HG03045 (cell line): ENCODE measurements around the gene MIS18BP1.
"Not testable (repeated sequence)": the region's sequence is repeated elsewhere in the genome, so short reads cannot be mapped to it uniquely, and the experiment has no call there.

Experiments used
- ATAC-seq: cut with Tn5 transposase; IDR thresholded peaks from one replicate; pipeline ENCODE4 v1.9.1; 2021; ENCODE audit warnings: mild to moderate bottlenecking, moderate library complexity; ENCODE audit not compliant: unreplicated experiment

Gene MIS18BP1

DNA sequence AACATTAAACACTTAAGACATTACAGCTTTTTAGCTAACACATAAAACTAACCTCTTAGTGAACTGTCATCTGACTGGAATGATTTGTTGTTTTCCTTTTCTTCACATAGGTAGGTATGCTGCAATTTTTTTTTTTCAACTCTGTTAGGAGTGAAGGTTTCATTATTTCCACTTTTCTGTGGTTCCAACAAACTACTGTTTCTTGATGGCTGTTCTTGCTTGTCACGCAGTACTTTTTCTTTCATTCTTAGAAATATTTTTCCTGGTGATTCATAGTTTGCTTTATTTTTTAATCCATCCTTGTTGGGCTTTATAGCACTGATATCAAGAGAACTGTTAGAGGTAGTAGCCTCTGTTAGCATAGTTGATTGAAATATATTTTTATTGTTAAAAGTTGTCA, 6.3 kb downstream of the MIS18BP1 start:
- no peak for ATAC-seq

DNA sequence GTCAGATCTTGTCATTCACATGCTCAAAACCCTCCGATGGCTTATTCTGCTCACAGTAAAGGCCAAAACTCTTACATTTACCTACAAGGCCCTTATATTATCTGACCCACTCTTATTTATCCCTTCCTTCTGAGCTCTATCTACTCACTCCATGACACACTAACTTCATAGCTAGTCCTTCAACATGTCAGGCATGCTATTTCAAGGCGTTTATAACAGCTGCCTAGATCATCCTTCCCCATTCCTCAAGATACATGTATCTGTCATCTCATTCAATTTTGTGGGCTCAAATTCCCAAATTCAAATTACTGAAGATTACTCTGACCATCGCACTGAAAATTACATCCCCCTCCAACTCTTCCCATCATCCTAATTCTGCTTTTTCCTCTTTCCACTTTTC, 6.9 kb downstream of the MIS18BP1 start:
- no peak for ATAC-seq

DNA sequence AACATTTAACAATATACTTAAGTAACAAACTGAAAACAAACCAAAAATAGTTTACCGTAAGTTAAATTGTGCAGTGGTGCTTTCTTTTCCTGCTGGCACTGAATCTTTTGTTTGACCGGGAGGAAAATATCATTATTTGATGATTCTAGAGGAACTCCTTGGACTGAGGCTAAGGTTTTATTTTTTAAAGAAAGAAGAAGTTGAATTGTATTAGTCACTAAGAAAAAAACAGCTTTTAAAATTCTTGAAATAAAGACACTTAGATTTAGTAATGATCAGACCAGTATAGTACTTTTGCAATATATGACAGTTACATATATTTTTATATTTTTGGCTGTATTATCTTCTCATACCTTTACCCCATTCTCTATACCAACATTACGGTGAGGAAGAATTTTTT, 10.3 kb downstream of the MIS18BP1 start:
- ATAC-seq, result no peak

DNA sequence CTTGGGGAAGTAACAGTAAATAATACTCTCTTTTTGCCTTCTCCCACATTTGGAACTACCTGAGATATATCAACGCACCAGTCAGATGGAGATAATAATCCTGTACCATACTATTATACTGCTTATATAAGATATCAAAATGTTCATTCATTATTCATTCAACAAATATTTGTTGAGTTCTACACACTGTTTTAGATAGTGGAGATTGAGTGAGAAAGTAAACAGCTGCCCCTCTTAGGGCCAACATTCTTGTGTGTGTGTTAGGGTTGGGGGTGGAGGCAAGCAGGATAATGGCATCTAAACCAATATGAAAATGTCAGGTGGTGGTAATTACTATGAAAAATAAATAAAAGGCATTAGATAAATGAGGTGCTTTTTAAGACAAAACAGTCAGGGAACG, 14.0 kb downstream of the MIS18BP1 start:
- no peak for ATAC-seq

DNA sequence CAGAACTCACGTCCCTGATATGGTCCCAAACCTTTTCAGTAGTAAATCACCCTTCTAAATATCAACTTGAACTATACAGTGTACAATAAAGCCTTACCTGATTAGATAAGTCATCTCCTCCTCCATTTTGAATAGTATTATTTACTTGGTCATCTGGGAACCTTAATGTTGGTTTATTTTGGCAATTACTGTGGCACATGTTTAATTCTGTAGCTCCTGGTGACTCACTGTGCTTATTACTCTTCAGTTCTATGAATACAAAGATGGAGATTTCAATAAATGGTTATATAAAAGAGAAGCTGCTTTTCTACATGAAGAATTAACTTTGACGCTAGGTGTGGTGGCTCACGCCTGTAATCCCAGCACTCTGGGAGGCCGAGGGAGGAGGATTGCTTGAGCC, 25.4 kb downstream of the MIS18BP1 start:
- no peak for ATAC-seq

DNA sequence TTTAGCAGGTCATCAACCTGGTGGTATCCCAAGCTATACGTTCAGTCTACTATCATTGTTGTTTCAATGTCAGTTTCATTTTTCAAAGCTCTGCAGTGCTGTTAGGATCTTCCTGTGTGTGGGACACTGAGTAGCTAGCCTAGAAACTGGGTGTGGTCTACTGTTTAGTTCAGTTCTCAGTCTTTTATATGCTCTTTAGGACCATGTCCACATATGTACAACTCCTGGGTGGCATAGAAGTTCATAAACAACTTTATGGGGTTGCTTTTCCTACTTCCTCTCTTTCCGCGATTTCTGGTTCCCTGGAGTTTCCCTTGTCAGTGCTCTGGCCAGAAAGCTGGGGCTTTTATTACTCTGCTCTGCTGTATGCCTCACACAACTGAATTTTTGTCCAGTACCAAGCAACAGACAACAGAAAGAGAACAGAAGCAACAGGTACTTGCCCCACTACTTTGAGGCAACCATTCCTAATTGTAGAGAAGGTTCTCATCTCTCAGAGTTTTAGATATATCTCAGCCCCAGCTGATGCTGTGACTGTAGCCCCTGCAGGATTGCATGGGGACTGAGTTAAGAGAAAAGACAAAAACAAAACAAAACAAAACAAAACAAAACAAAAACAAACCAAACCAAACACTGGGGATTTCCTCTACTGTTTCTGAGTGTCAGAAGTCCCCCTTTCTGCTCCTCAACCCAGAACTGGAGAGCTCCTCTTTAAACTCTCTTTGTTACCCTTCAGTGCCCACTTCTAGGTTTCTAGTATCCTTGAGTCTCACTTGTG, 30.3 kb downstream of the MIS18BP1 start:
- peak; percentile 50 for ATAC-seq

DNA sequence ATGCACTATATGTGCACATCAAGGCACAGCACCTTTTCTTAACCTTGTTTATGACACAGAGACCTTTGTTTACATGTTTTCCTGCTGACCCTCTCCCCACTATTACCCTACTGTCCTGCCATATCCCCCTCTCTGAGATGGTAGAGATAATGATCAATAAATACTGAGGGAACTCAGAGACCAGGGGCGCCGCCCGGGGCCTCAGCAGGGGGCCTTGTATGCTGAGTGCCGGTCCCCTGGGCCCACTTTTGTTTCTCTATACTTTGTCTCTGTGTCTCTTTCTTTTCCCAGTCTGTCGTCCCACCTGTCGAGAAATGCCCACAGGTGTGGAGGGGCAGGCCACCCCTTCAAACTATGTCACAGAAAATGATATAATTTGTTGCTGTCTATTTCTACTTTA, 38.7 kb downstream of the MIS18BP1 start:
- ATAC-seq, result not testable (repeated sequence)

DNA sequence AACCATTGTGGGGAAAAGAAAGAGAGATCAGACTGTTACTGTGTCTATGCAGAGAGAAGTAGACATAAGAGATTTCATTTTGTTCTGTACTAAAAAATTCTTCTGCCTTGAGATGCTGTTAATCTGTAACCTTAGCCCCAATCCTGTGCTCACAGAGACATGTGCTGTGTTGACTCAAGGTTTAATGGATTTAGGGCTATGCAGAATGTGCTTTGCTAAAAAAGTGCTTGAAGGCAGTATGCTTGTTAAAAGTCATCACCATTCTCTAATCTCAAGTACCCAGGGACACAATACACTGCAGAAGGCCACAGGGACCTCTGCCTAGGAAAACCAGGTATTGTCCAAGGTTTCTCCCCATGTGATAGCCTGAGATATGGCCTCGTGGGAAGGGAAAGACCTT, 39.3 kb downstream of the MIS18BP1 start:
- not testable (repeated sequence) for ATAC-seq

DNA sequence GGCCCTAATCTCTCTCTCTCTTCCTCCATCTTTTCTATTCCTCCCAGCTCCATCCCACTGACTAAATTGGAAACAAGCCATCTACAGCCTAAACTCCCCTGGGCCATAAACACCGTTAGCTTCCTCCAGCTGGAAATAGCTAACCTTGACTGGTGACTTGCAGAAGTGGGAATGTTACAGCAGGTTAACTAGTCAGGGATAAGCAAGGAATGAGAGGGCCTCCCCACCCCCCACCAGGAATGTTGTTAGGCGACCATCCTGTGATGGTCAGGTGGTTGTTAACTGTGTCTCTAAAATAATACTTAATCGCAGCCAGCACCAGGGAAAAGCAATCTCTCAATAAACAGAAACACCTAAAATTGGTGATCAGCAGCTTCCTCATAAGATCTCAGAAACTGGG, 40.8 kb downstream of the MIS18BP1 start:
- no peak for ATAC-seq

DNA sequence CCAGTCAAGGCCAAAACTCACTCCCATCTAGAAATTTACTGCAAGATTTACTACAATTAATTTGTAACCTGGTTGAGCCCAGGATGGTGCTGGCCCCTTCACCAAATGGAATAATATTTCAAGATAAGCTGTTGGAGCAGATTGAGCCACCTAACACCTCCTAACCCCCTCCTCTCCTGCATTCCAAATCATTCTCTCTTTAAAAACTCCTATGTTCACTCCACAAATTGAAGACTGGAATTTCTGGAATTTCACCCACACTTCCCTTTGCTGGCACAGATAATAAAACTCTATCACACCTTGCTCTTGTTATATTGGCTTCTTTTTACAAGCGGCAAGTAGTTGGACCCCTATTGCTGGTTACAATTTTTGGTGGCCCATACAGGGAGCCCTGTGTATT, 41.7 kb downstream of the MIS18BP1 start:
- no peak for ATAC-seq

DNA sequence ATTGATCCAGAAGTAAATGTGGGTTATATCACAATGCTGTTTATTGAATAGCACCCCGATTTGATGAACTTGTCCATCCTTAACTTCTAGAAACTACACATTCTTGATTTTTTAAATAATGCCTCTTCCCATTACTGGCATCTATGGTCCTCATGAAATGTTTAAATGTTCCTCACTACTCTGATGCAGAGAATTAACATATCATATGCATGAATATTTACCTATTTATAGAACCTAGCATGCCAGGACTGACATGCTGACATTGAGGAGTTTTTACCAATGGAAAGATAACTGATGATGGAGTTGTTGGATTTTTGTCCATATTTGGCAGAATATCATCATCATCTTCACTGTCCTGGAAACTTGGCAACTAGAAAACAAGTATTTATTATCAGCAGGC, 42.8 kb downstream of the MIS18BP1 start:
- ATAC-seq, result no peak

DNA sequence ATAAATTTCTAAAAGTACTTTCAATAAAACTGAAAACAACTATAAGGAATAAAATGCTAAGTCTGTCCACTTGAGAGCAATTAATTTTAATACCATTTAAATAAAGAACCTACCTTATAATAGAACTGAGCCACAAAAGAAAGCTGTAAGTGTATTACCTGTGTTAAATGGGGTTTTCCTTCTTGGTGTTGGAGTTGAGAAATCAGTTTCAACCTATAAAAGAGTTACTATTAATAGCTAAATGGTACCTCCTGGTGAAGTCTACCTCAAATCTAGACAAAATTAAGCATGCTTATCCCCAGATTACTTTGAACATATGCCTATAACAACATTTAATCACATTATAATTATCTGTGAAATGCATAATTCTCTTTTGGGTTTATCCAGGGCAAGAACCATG, 48.8 kb downstream of the MIS18BP1 start:
- no peak for ATAC-seq

DNA sequence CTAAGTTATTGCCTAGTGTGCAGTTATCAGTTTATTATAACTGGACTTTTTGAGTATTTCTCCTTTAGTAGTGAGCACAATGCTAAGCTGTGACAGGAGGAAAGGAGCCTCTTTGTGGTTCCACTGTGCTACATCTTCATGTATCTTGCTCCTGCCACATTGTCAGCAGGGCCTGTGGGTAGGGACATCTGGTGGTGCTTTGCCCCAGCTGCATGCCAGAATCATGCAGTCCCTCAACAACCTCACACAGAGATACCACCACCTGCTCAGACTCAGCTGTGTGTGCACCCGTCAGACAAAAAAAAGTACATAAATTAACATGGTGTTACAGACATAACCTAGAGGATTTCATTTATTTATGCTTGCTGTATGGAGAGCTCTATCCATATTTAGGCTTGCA, 51.1 kb downstream of the MIS18BP1 start:
- no peak for ATAC-seq

DNA sequence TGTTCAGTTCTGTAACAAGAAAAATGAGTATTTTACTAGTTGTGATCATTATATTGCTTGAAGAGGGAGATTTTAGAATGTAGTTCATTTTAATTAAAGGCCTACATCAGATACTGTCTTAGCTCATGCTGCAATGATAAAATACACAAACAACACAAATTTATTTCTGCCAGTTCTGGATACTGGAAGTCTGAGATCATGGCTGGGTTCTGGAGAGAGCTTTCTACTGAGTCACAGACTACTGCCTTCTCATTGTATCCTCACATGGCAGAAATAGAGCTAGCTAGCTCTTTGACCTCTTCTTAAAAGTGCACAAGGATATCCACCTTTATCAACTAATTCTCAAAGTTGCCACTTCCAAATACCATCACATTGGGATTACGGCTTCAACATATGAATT, 53.8 kb downstream of the MIS18BP1 start:
- ATAC-seq, result no peak

DNA sequence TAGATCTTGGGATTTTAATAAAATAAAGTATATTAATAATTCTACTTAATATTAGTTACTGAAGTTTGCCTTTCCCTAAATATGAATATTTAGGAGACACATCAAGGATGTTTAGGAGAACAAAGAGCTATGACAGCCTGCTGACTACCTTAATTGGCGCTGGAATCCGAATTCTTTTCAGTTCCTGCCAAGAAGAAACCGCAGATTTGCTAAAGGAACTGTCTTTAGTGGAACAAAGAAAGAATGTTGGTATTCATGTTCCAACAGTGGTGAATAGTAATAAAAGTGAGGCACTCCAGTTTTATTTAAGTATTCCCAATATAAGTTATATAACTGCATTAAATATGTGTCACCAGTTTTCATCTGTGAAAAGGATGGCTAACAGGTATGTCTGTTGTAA, 54.5 kb downstream of the MIS18BP1 start:
- ATAC-seq, result no peak

DNA sequence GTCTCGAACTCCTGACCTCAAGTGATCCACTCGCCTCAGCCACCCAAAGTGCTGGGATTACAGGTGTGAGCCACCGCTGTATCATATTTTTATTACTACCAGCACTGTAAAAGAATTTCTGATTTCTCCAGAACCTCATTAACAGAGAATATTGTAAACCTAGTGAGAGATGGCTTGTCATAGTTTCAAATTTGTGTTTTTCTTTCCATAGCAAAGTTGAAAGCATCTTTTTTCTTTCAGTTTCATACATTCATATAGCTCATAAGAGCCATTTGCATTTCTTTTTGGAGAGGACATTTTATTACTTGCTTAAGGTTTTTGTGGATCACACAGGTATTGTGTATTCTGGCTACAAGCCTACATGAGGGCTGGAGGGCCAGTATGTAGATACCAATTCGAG, 58.0 kb downstream of the MIS18BP1 start:
- ATAC-seq, result no peak

DNA sequence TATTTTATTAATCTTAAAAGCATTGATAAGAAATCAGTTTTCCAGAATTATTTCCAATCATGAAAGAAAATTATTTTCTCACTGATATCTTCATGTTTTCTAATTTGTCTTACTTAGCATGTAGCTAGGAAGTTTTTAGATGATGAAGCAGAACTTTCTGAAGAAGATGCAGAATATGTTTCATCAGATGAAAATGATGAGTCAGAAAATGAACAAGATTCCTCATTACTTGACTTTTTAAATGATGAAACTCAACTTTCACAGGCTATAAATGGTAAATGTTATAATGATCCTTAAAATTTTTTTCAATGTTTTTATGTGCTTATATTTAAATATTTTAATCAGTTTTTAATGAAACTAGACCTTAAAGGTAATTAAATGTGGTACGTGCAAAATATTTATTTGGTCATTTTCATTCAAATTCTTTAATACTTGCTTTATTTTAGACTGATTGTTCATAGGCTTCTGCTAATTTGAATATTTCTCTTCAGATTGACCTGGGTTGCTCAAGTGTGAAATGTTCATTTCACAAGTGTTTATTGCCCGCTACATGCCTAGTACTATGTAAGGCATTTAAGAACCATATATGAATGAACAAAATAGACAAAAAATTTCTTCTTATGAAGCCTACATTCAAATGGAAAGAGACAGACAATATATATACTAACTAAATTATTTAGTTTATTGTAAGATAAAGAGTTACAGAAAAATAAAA, 67.7 kb downstream of the MIS18BP1 start:
- no peak for ATAC-seq

DNA sequence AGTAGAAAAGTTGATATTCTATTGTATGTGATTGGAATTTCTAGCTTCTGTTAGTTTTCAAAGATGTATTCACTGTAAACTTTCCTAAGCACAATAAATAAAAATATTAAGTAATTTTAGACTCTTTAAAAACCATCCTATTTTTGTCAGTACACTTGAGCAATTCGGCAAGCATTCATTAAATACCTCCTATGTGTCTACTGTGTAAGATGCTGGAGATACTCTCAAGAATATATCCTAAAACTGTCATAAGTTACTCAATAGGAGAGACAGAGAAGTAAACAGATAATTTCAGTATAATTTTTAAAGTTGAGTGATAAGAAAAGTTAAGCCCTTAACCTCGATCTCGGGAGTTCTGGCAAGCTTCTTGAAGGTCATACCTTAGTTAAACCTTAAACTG, 71.2 kb downstream of the MIS18BP1 start:
- no peak for ATAC-seq

DNA sequence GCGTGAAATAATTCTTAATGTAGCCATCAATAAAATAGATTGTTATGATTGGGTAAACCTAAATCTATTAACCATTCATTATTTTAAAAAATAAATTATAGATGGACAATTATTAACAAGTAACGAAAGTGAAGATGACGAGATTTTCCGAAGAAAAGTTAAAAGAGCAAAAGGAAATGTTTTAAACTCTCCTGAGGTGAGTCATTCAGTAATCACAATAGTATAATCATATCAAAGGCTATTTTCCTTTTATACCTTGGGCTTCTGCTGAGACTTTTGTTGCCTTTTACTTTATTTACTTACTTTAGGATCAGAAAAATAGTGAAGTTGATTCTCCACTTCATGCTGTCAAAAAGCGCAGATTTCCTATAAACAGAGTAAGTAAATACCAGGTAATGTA, 71.7 kb downstream of the MIS18BP1 start:
- ATAC-seq, result no peak

DNA sequence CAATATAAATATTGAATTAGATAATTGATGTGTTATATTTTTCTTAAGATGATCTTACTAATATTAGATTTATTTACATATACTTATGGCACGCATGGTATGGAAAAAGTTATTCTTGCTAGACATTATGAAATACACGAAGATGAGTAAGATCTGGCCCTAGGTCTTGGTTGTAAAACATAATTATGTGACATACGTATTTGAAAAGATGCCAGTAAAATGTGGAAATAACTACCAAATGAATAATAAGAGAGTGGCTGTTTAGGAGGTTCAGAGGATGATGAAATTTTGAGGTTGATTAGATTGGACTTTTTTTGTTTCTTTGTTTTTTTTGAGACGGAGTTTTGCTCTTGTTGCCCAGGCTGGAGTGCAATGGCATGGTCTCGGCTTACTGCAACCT, 75.9 kb downstream of the MIS18BP1 start:
- no peak for ATAC-seq

DNA sequence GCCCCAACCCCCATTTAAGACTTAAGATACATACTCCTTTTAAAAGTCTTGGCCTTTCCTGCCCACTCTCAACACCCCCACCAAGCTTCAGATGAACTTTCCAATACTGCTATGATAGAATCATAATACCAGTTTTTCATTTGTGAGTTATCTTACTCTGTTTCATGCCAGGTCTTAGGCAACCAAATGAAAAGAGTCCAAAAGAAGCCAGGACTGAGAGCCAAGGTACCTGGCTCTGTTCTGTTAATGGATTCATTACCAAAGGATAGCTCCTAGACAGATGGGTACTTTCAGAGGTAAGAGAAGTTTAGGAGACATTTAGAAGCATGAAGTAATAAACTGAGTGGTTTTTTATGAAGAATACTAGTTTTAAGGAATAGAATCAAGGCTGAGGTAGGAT, 83.1 kb downstream of the MIS18BP1 start:
- no peak for ATAC-seq

DNA sequence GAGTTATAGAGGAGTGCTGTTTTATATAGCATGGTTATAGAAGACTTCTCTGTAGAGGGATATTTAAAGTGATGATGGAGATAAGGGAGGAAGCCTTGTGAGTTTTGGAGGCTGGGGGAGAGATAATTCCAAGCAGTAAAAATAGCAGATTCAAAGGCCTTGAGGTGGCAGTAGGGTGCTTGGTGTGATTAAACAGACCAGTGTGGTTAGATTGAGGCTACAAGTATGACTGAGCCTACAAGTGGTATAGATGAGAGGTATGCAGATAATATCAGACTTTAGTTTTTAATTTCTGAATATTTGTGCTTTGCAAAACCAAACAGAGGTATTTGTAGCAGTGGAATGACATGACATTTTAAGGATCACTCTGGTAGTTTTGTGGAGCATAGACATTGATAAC, 96.9 kb downstream of the MIS18BP1 start:
- ATAC-seq, result no peak
